H1 (cell line): ENCODE data around the gene CCPG1. TPM values are rescaled to one million over a fixed set of nuclear protein-coding genes. Genes with fewer than 3 reads are reported as not detected.

Experiments used
- CTCF ChIA-PET: fragments of 300-600 bp; sonication (Branson Sonifier 250); formaldehyde crosslinking; loops from one replicate; lab custom pipeline; 2021; ENCODE audit not compliant: partially characterized antibody; lab: Charles Lee
- POLR2A ChIA-PET: fragments of 300-600 bp; sonication (Branson Sonifier 250); formaldehyde crosslinking; loops from one replicate; lab custom pipeline; 2021; ENCODE audit warnings: inconsistent platforms; ENCODE audit not compliant: partially characterized antibody; lab: Charles Lee
- DNase-seq, 2 experiments: peaks; one replicate each; pipeline versions ENCODE4 v3.0.0 to v3.0.0-alpha.2; 2010 to 2022; ENCODE audit warnings: low spot score in 2 of 2, low read depth in 1 of 2, mixed read lengths in 1 of 2
- FAIRE-seq: peaks from 2 replicates; lab custom pipeline; 2011; peaks lifted over from hg19 to GRCh38; lab: Jason Lieb, UNC
- H2AFZ ChIP-seq: 2 replicates; pipeline ENCODE4 v1.8.1; 2012; ENCODE audit warnings: low read length, inconsistent platforms
- H2AK5ac ChIP-seq: 2 replicates; pipeline ENCODE4 v1.6.1; 2013; ENCODE audit warnings: low read depth, low read length
- H2BK120ac ChIP-seq: replicated peaks from 2 replicates; pipeline ENCODE3; 2013; ENCODE audit warnings: low read depth, low read length, inconsistent platforms
- H2BK12ac ChIP-seq: 2 replicates; pipeline ENCODE4 v1.6.1; 2013; ENCODE audit warnings: low read depth, low read length
- H2BK15ac ChIP-seq: 2 replicates; pipeline ENCODE4 v1.6.1; 2013; ENCODE audit warnings: low read length
- H2BK20ac ChIP-seq: 2 replicates; pipeline ENCODE4 v1.6.1; 2013; ENCODE audit warnings: low read length
- H2BK5ac ChIP-seq: 2 replicates; pipeline ENCODE4 v1.6.1; 2013; ENCODE audit warnings: low read depth, low read length
- H3K14ac ChIP-seq: 2 replicates; pipeline ENCODE4 v1.6.1; 2013; ENCODE audit warnings: inconsistent platforms; ENCODE audit not compliant: insufficient read length
- H3K18ac ChIP-seq: 2 replicates; pipeline ENCODE4 v1.6.1; 2013; ENCODE audit warnings: low read length; ENCODE audit errors: extremely low read depth
- H3K23ac ChIP-seq: 2 replicates; pipeline ENCODE4 v1.6.1; 2013; ENCODE audit warnings: inconsistent platforms; ENCODE audit not compliant: insufficient read length
- H3K23me2 ChIP-seq: 2 replicates; pipeline ENCODE4 v1.6.1; 2013; ENCODE audit warnings: low read depth, low read length
- H3K27ac ChIP-seq: 2 replicates; pipeline ENCODE4 v1.6.1; 2011; ENCODE audit warnings: low read depth, low read length, inconsistent platforms
- H3K27me3 ChIP-seq, 4 experiments: replicated peaks in 1 of 4; 1 replicate in 1 of 4; 2 replicates in 3 of 4; pipeline versions ENCODE4 v1.6.1 to v1.8.1; 2011 to 2013; ENCODE audit warnings: low read length in 3 of 4, mild to moderate bottlenecking in 3 of 4, inconsistent platforms in 2 of 4, mixed read lengths in 2 of 4, moderate library complexity in 1 of 4; ENCODE audit not compliant: control insufficient read depth in 3 of 4, insufficient read depth in 3 of 4; ENCODE audit errors: extremely low read depth in 1 of 4
- H3K36me3 ChIP-seq, 4 experiments: 2 replicates each; pipeline versions ENCODE4 v1.6.1 to v1.8.1; 2011 to 2013; ENCODE audit warnings: mild to moderate bottlenecking in 4 of 4, low read length in 3 of 4, moderate library complexity in 2 of 4, control low read depth in 1 of 4, inconsistent platforms in 1 of 4; ENCODE audit not compliant: insufficient read depth in 4 of 4, control insufficient read depth in 2 of 4
- H3K4ac ChIP-seq: replicated peaks from 2 replicates; pipeline ENCODE3; 2013; ENCODE audit warnings: low read length, low read depth, mixed read lengths, inconsistent platforms; ENCODE audit not compliant: insufficient read length
- H3K4me1 ChIP-seq, 4 experiments: replicated peaks in 1 of 4; 1 replicate in 1 of 4; 2 replicates in 3 of 4; pipeline versions ENCODE4 v1.6.1 to v1.8.1; 2011 to 2013; ENCODE audit warnings: low read length in 3 of 4, inconsistent platforms in 2 of 4, mixed read lengths in 1 of 4; ENCODE audit not compliant: insufficient read depth in 4 of 4, control insufficient read depth in 3 of 4
- H3K4me2 ChIP-seq, 2 experiments: 2 replicates each; pipeline versions ENCODE4 v1.6.1 to v1.8.1; 2011 to 2013; ENCODE audit warnings: low read depth in 2 of 2, low read length in 2 of 2, control low read depth in 1 of 2, inconsistent platforms in 1 of 2, mild to moderate bottlenecking in 1 of 2; ENCODE audit not compliant: insufficient read depth in 1 of 2
- H3K4me3 ChIP-seq, 4 experiments: fragments of 200-600, 300-600 bp in 1 of 4; sonication (generic), shearing (Covaris generic), sonication (Bioruptor Twin) in 1 of 4; 2 replicates each; pipeline versions ENCODE4 v1.5.1 to v1.8.1; 2011 to 2016; ENCODE audit warnings: low read length in 4 of 4, low read depth in 3 of 4, control low read depth in 2 of 4, inconsistent platforms in 2 of 4, mild to moderate bottlenecking in 2 of 4, mixed read lengths in 1 of 4, moderate library complexity in 1 of 4; ENCODE audit not compliant: insufficient read depth in 2 of 4; ENCODE audit errors: extremely low read depth in 1 of 4
- H3K56ac ChIP-seq: replicated peaks from 2 replicates; pipeline ENCODE3; 2013; ENCODE audit warnings: low read depth, mild to moderate bottlenecking, mixed read lengths, low read length, inconsistent platforms; ENCODE audit not compliant: insufficient read length
- H3K79me1 ChIP-seq: 2 replicates; pipeline ENCODE4 v1.6.1; 2013; ENCODE audit warnings: low read depth, low read length, control low read depth
- H3K79me2 ChIP-seq, 2 experiments: 2 replicates each; pipeline versions ENCODE4 v1.6.1 to v1.8.1; 2012 to 2013; ENCODE audit warnings: low read length in 2 of 2, mild to moderate bottlenecking in 2 of 2, inconsistent platforms in 1 of 2; ENCODE audit not compliant: insufficient read depth in 2 of 2, control insufficient read depth in 1 of 2
- H3K9ac ChIP-seq, 4 experiments: replicated peaks in 1 of 4; 1 replicate in 1 of 4; 2 replicates in 3 of 4; pipeline versions ENCODE4 v1.6.1 to v1.8.1; 2011 to 2013; ENCODE audit warnings: low read depth in 3 of 4, low read length in 3 of 4, control low read depth in 2 of 4, mild to moderate bottlenecking in 2 of 4, moderate library complexity in 2 of 4, inconsistent platforms in 1 of 4; ENCODE audit errors: extremely low read depth in 1 of 4
- H3K9me3 ChIP-seq, 2 experiments: 2 replicates each; pipeline versions ENCODE4 v1.6.1 to v1.8.1; 2012 to 2013; ENCODE audit warnings: mild to moderate bottlenecking in 2 of 2, moderate library complexity in 2 of 2, control low read depth in 1 of 2, inconsistent platforms in 1 of 2, low read depth in 1 of 2, low read length in 1 of 2, mixed read lengths in 1 of 2; ENCODE audit not compliant: insufficient read depth in 2 of 2
- H4K20me1 ChIP-seq, 2 experiments: replicated peaks in 1 of 2; 2 replicates each; pipeline versions ENCODE3 to v1.8.1; 2011 to 2013; ENCODE audit warnings: inconsistent platforms in 2 of 2, low read length in 2 of 2, mild to moderate bottlenecking in 1 of 2; ENCODE audit not compliant: insufficient read depth in 2 of 2, control insufficient read depth in 1 of 2
- H4K5ac ChIP-seq: 2 replicates; pipeline ENCODE4 v1.6.1; 2013; ENCODE audit warnings: low read length, low read depth, mixed read lengths, inconsistent platforms; ENCODE audit not compliant: insufficient read length
- H4K8ac ChIP-seq: 2 replicates; pipeline ENCODE4 v1.8.0; 2013; ENCODE audit warnings: mild to moderate bottlenecking, moderate library complexity, low read length, inconsistent platforms; ENCODE audit not compliant: insufficient read depth; ENCODE audit errors: extremely low read depth
- H4K91ac ChIP-seq: replicated peaks from 2 replicates; pipeline ENCODE3; 2013; ENCODE audit warnings: low read length, mixed read lengths, inconsistent platforms; ENCODE audit not compliant: insufficient read length
- BRCA1 ChIP-seq: IDR thresholded peaks from 2 replicates; pipeline ENCODE4 v1.6.1; 2012; ENCODE audit warnings: low read depth, low read length, improper control_type of control experiment
- CREB1 ChIP-seq: IDR thresholded peaks from 2 replicates; pipeline ENCODE4 v1.6.1; 2012; ENCODE audit warnings: inconsistent platforms
- CTBP2 ChIP-seq: IDR thresholded peaks from 2 replicates; pipeline ENCODE4 v1.7.0; 2011; ENCODE audit warnings: borderline replicate concordance, mild to moderate bottlenecking, moderate library complexity, mixed read lengths, low read length; ENCODE audit not compliant: insufficient read depth, insufficient read length
- EP300 ChIP-seq, 2 experiments: IDR thresholded peaks; 1 replicate in 1 of 2; 2 replicates in 1 of 2; pipeline ENCODE4 v1.6.1; 2011 to 2012; ENCODE audit warnings: low read depth in 2 of 2, low read length in 2 of 2, mild to moderate bottlenecking in 2 of 2, borderline replicate concordance in 1 of 2, inconsistent platforms in 1 of 2, moderate library complexity in 1 of 2
- FOSL1 ChIP-seq: IDR thresholded peaks from 2 replicates; pipeline ENCODE4 v1.6.1; 2011; ENCODE audit warnings: mild to moderate bottlenecking, low read depth, low read length, moderate library complexity; ENCODE audit not compliant: insufficient read depth
- HDAC2 ChIP-seq, 2 experiments: fragments of 300-600 bp in 1 of 2; sonication (generic) in 1 of 2; IDR thresholded peaks; 2 replicates each; pipeline ENCODE4 v1.6.1; 2011 to 2012; ENCODE audit warnings: low read depth in 2 of 2, low read length in 2 of 2, mild to moderate bottlenecking in 2 of 2, moderate library complexity in 2 of 2, borderline replicate concordance in 1 of 2, inconsistent platforms in 1 of 2
- HDAC6 ChIP-seq: IDR thresholded peaks from one replicate; pipeline ENCODE4 v1.7.1; 2012; ENCODE audit warnings: low read depth, mild to moderate bottlenecking, inconsistent platforms, low read length, moderate library complexity
- JUND ChIP-seq: IDR thresholded peaks from 2 replicates; pipeline ENCODE4 v1.6.1; 2011; ENCODE audit warnings: mild to moderate bottlenecking, improper control_type of control experiment, low read length
- MAFK ChIP-seq: IDR thresholded peaks from 2 replicates; pipeline ENCODE4 v1.6.1; 2012; ENCODE audit warnings: low read depth, mild to moderate bottlenecking, improper control_type of control experiment, low read length
- NRF1 ChIP-seq: IDR thresholded peaks from 2 replicates; pipeline ENCODE4 v1.6.1; 2011; ENCODE audit warnings: mild to moderate bottlenecking, low read depth, low read length, improper control_type of control experiment
- POLR2A ChIP-seq, 2 experiments: IDR thresholded peaks; 1 replicate in 1 of 2; 2 replicates in 1 of 2; pipeline ENCODE4 v1.6.1; 2011; ENCODE audit warnings: low read depth in 2 of 2, low read length in 2 of 2, mild to moderate bottlenecking in 2 of 2; ENCODE audit errors: control extremely low read depth in 1 of 2
- POU5F1 ChIP-seq: IDR thresholded peaks from 2 replicates; pipeline ENCODE4 v1.6.1; 2011; ENCODE audit warnings: low read depth, mild to moderate bottlenecking, low read length, moderate library complexity
- SIRT6 ChIP-seq: IDR thresholded peaks from one replicate; pipeline ENCODE4 v1.7.1; 2012; ENCODE audit warnings: low read length, inconsistent platforms
- SIX5 ChIP-seq: IDR thresholded peaks from 2 replicates; pipeline ENCODE4 v1.6.1; 2011; ENCODE audit warnings: mild to moderate bottlenecking, low read depth, low read length
- SUZ12 ChIP-seq: fragments of 200-600 bp; sonication (generic); IDR thresholded peaks from 2 replicates; pipeline ENCODE4 v1.6.1; 2012; ENCODE audit warnings: mild to moderate bottlenecking, inconsistent platforms, low read length, moderate library complexity, mixed read lengths
- WGBS, 2 experiments: shearing (Covaris generic) in 1 of 2; methylation state at CpG; one replicate each; pipeline versions ENCODE4 v1.1.6 to v1.1.7; 2013 to 2015; ENCODE audit warnings: low lambda C conversion rate in 2 of 2, mixed read lengths in 2 of 2, inconsistent platforms in 1 of 2, low coverage in 1 of 2, missing lambda C conversion rate in 1 of 2; ENCODE audit not compliant: insufficient replicate concordance in 2 of 2, insufficient coverage in 1 of 2, insufficient read length in 1 of 2; ENCODE audit errors: extremely low coverage in 1 of 2, missing lambda C conversion rate in 1 of 2; 5-methylcytosine and 5-hydroxymethylcytosine counted together
- polyA plus RNA-seq, 7 experiments: library from polyadenylated mRNA; depleted of rRNA in 3 of 7; stranded (reverse) in 5 of 7; unstranded in 2 of 7; fragments of >200 nt in 5 of 7; fragments of 200-250 nt in 2 of 7; gene quantifications; 1 replicate in 5 of 7; 2 replicates in 1 of 7; 4 replicates in 1 of 7; pipeline versions ENCODE4 v1.2.1 to v1.2.3, GENCODE V29; 2011 to 2013; ENCODE audit warnings: missing spikeins in 2 of 7, mixed read lengths in 2 of 7
- total RNA-seq: library from RNA; stranded (reverse); fragmentation: NEBNext Ultra II Directional; extraction: Animal tissue kit (Norgen Biotek cat#: 25700); gene quantifications from 2 replicates; pipeline ENCODE4 v1.2.1, GENCODE V29; 2021

The CCPG1 gene
- total and polyA plus RNA-seq, 2 of the 8 experiments (the other 6 are each of a cell fraction or from before 2014, with no cell fraction given) = 2.3 to 13.2 TPM

GRCh38 chr15:55327387-55327786 is 80.8 kb downstream of the CCPG1 start:
- Histone ChIP-seq H3K4me2 (no peak overlapping the region), H3K4me1 (peaks cover 1 to 3% (median 2%) of the 10 kb centered on the region in 4 experiments; a peak in 3 of 7 replicates), H2BK5ac (no peak overlapping the region), H2BK12ac (no peak overlapping the region), H3K79me2 (no peaks in the 10 kb centered on the region), H2BK20ac (no peak overlapping the region), H2AK5ac (no peak overlapping the region), H4K20me1 (no peaks in the 10 kb centered on the region), H2BK120ac (no peak overlapping the region), H3K27me3 (no peaks in the 10 kb centered on the region), H3K18ac (no peak overlapping the region), H3K4me3 (no peak overlapping the region), H4K5ac (no peak overlapping the region), H3K9me3 (no peaks in the 10 kb centered on the region), H3K9ac (no peak overlapping the region), H3K23ac (no peak overlapping the region), H4K8ac (no peak overlapping the region), H3K36me3 (no peaks in the 10 kb centered on the region), H3K56ac (no peak overlapping the region), H3K79me1 (no peaks in the 10 kb centered on the region), H3K23me2 (no peaks in the 10 kb centered on the region), H2AFZ (no peak overlapping the region), H3K4ac (no peak overlapping the region), H2BK15ac (no peak overlapping the region), H3K27ac (no peak overlapping the region), H3K14ac (no peak overlapping the region), H4K91ac (no peak overlapping the region)
- CTCF ChIA-PET = no interaction called here
- POLR2A ChIA-PET = interaction anchor here (1.5 kb wide), 1 partner anchor 12 kb away, joined by 4 read pairs; no protein-coding TSS in a partner anchor
- WGBS, 2 experiments = 91% methylated on average over 1 of the region's 1 CpG; no CpG with 5 or more reads in 1 of the 2 experiments
- FAIRE-seq (no peak), DNase-seq (no peak)
- no peak for TF ChIP-seq FOSL1
- TF ChIP-seq EP300 (IDR thresholded peaks at IDR 0.05; ENCODE audit: borderline replicate concordance in 1 of 2, low read depth in 2 of 2, low read length in 2 of 2) = no peak
- TF ChIP-seq POLR2A (IDR thresholded peaks at IDR 0.05; ENCODE audit: control extremely low read depth in 1 of 2, low read depth in 2 of 2, low read length in 2 of 2) = no peak
- TF ChIP-seq NRF1 = no peak
- TF ChIP-seq SUZ12 = no peak
- no peak for TF ChIP-seq BRCA1
- TF ChIP-seq MAFK = no peak
- no peak for TF ChIP-seq POU5F1
- no peak for TF ChIP-seq HDAC2 (IDR thresholded peaks at IDR 0.05; ENCODE audit: borderline replicate concordance in 1 of 2, low read depth in 2 of 2, low read length in 2 of 2)
- TF ChIP-seq SIX5 = no peak
- TF ChIP-seq SIRT6 = no peak
- no peak for TF ChIP-seq HDAC6
- TF ChIP-seq JUND = no peak
- TF ChIP-seq CTBP2 = no peak
- TF ChIP-seq CREB1 = no peak
